GM18870 (cell line): ENCODE data around the gene TMEM135.
"Not testable (repeated sequence)": the region's sequence is repeated elsewhere in the genome, so short reads cannot be mapped to it uniquely, and the experiment has no call there.

Experiments
- ATAC-seq: cut with Tn5 transposase; IDR thresholded peaks from one replicate; pipeline ENCODE4 v1.9.1; 2021; ENCODE audit warnings: moderate library complexity; ENCODE audit not compliant: unreplicated experiment

Gene TMEM135

GRCh38 chr11:87139475-87139874 is 101.7 kb downstream of the TMEM135 start:
- ATAC-seq, result no peak

DNA sequence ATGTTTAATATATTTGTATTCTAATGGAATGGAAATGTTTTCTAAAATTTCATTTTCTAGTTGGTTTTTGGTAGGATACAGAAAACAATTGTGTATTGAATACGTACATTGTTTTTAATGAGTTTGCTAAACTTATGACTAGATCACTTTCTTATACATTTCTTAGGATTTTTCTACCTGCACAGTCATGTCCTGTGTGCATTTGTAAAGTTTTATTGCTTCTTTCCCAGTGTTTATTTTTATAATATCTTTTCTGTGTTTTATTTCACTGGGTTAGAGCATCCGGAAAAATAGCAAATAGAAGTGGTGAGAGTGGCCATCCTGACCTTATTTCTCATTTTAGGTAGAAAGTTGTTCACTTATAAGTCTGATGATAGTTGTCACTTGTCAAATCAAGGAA is 103.6 kb downstream of the TMEM135 start:
- no peak for ATAC-seq

GRCh38 chr11:87141980-87142514 is 104.3 kb downstream of the TMEM135 start:
- no peak for ATAC-seq

DNA sequence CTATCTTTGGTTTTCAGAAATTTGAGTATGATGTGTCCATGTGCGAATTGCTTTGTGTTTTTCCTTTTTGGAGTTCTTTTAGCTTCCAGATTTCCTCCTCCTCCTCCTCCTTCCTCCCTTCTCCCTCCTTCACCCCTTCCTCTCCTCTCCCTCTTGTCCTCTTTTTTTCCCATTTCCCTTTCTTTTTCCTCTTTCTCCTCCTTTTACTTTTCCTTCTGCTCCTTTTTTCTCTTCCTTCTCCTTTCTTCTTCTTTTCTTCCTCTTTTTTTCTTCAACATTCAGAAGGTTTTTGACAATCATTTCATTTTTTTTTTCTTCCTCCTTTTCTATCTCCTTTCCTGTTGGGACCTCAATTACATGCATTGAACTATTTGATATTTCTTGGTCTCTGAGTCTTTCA is 104.9 kb downstream of the TMEM135 start:
- no peak for ATAC-seq

DNA sequence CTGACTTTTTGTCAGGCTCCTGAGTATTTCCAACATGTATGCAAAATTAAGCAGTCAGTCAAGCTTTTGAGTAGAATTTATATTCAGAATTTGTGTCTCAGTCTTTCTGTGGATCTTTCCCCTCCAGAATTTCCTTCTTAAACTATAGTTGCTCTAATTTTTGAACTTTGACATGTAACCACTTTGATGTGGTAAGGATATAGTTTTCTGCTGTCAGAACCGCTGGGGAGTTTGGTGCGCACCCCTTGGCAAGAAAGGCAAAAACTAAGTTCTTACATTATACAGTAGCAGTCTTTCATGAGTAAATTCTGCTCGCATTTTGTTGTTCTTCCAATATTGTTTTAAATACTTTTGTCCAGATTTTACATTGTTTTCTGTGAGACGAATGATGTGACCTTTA is 105.9 kb downstream of the TMEM135 start:
- no peak for ATAC-seq

DNA sequence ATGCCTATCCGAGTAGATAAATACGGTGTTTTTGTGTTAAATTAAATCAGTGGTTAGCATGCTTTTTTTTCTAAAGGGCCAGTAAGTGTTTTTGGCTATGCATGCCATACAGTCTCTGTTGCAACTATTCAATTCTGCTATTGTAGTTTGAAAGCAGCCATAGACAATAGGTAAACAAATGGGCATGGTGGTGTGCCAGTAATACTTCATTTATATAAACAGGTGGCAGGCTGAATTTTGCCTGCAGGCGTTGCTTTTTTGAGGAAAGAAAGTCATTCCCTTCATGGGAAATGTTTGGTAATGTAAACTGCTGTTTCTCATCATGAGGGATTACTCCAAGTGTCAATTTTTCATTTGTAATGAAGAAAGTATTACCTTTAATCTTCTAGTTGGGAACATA is 106.5 kb downstream of the TMEM135 start:
- no peak for ATAC-seq

DNA sequence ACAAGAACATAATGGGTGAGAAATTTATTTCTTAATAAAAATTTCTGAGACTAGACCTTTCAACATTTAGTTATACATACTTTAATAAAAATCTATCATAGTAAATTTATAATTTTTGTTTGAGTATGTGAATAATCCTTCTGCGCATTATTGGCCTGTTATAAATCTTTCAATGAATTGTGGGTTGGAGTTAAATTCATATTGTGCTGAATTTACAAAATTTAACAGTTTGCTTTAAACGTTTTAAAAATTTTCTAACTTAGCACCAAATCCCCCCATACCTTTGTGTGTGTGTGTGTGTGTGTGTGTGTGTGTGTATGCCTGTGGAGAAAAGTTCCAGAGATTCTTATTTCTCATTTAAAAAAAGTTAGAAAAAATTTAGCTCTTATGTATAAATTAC is 111.0 kb downstream of the TMEM135 start:
- no peak for ATAC-seq

DNA sequence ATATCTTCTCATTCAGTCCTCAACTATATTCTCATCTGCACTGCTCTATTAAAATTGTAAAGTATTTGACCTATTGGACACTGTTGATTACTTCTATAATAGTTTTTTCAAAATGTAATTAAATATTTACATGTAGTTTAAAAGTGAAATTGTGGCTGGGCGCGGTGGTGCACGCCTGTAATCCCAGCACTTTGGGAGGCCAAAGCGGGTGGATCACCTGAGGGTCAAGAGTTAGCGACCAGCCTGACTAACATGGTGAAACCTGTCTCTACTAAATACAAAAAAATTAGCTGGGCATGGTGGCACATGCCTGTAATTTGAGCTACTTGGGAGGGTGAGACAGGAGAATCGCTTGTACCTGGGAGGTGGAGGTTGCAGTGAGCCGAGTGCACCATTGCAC is 112.0 kb downstream of the TMEM135 start:
- not testable (repeated sequence) for ATAC-seq

DNA sequence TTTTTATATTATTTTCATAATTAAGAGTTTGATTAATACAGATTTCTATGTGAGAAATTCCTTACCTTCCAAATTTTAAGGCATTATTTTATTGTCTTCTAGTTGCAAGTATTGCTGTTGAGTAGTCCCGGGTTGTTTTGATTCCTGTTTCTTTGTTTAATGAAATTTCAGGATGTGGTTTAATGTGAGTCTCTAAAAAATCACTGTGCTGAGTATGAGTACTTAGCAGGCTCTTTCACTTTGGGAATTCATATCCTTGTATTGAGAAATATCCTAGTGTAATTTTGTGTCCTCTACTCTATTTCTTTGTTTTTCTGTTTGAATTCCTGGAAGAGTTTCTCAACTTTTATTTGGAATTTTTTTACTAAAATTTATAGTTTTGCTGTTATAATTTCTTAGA is 113.2 kb downstream of the TMEM135 start:
- no peak for ATAC-seq

DNA sequence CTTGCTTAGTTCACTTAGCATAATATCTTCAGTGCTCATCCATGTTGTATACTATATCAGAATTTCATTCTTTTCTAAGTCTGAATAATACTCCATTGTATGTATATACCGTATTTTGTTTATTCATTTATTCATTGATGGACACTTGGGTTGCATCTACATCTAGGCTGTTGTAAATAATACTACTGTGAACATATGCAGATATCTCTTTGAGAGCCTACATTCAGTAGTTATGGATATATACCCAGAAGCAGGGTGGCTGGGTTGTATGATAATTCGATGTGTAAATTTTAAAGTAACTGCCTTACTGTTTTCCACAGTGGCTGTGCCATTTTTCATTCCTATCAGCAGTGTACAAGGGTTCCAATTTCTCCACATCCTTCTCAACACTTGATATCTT is 116.5 kb downstream of the TMEM135 start:
- ATAC-seq, result no peak

- ATAC-seq, result no peak
Measured at GRCh38 chr11:87156970-87157369, 119.2 kb downstream of the TMEM135 start.

- ATAC-seq, result not testable (repeated sequence)
Measured at GRCh38 chr11:87169076-87169475, 131.3 kb downstream of the TMEM135 start.

DNA sequence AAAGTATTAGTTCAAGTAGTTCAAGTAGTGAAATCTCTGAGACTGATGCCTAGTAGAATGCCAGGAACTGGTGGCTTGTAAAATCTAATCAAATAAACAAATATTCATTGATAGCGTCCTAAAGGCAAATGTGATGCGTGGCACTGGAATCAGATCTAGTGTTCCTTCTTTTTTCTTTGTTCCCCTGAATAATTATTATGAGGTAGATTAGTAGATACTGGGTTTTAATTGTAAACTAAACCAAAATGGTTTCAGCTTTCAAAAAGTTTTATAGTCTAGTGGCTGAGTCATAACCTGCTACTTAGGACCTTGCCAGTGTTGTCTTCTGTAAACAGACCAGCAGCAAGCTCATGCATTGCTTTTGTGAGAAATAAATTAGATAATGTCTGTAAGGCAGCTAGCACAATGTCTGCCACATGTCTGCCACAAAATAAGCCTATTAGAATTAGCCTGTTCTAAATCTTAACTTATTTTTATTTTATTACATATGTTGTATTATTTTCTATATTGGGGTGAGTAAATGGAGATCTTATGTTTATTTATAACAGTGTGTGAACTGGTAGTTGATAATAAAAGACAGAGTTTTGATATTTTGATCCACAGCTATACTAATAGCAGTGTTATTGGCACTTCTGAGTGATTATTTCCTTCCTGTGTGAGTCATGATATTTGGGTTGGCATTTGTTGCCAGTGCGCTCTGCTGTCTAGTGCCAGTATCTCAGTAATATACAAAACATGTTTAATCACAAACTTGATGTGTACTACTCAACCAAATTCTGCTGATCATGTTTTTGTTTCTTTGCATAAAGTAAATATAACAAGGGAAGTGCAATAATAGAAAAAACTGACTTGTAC is 135.7 kb downstream of the TMEM135 start:
- no peak for ATAC-seq

- ATAC-seq, result no peak
Measured at GRCh38 chr11:87174870-87175269, 137.1 kb downstream of the TMEM135 start.

DNA sequence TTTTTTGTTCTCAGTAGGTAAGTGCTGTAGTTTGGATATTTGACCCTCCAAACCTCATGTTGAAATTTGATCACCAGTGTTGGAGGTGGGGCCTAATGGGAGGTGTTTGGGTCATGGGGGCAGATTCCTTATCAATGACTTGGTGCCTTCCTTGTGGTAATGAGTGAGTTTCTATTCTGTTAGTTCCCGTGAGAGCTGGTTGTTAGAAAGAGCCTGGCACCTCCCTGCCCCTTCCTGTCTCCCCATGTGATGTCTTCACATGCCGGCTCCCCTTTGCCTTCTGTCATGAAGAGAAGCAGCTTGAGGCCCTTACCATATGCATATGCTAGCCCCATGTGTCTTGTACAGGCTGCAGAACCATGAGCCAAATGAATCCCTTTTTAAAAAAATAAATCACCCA is 138.3 kb downstream of the TMEM135 start:
- no peak for ATAC-seq

GRCh38 chr11:87179621-87180020 is 141.9 kb downstream of the TMEM135 start:
- no peak for ATAC-seq

DNA sequence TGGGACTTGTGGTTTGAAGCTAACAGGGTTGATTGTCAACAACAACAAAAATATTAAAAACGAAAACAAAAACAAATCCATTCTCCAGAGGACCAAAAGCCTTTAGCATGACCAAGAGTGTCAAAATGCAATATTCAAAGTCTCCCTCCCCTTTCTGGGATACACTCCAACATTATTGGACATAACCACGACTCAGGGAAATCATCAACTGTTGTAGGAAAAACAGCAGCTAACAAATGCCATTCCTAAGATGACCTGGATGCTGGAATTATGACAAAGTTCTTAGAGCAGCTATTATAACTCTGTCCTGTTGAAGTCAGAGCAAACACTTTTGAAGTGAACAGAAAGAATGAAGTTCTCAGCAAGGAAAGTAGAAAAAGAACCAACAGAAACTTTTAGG is 143.0 kb downstream of the TMEM135 start:
- no peak for ATAC-seq

DNA sequence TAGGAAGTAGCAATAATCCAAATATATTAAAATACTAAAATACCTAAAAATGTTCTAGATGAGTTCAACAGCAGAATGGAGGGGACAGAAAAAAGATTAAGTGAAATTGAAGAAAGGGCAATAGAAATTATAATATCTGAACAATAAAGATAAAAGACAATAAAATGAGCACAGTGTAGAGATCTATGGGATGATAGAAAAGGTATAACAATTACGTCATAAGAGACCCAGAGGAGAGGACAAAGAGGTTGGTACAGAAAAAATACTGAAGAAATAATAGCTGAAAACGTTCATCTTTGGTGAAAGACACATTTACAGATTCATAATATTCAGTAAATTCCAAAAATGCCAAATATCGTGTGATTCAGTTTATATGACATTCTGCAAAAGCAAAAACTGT is 143.4 kb downstream of the TMEM135 start:
- ATAC-seq, result no peak

GRCh38 chr11:87185228-87185627 is 147.5 kb downstream of the TMEM135 start:
- no peak for ATAC-seq

DNA sequence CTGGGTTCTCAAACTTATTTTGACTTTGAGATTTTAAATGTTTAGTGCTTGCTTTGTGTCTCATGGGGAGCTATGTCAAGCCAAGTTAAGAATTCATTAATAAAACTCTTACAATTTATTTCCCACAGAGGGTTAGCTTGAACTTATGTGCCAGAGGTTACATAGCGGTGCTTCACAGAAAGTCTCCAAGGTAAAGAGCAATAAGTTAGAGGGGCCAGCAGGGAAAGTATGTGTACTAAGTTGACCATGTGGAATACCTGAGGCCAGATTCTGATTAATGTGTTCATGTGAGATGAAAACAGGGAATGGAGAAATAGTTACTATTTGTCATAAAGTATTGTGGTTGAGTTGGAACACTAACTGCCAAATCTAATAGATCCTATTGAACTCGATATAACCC is 149.3 kb downstream of the TMEM135 start:
- ATAC-seq, result no peak

- no peak for ATAC-seq
Measured at GRCh38 chr11:87187930-87188329, 150.2 kb downstream of the TMEM135 start.

DNA sequence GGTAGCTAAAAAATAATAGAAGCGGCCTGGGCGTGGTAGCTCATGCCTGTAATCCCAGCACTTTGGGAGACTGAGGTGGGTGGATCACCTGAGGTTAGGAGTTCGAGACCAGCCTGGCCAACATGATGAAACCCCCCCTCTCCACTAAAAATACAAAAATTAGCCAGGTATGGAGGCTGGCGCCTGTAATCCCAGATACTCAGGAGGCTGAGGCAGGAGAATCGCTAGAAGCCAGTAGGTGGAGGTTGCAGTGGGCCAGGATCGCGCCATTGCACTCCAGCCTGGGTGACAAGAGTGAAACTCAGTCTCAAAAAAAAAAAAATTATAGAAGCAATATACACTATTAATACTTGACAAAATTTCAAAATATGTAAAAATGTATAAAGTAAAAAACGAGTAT is 150.7 kb downstream of the TMEM135 start:
- ATAC-seq, result not testable (repeated sequence)

- not testable (repeated sequence) for ATAC-seq
Measured at GRCh38 chr11:87188921-87189320, 151.2 kb downstream of the TMEM135 start.
